Gastrocnemius medialis (tissue), 4 donors: ENCODE data around the gene KRTDAP.

Experiments used
- CTCF ChIP-seq, 5 experiments: fragments of 450-650 bp in 3 of 5; fragments of 200-600 bp in 2 of 5; sonication (generic) in 2 of 5; IDR thresholded peaks in 4 of 5; conservative IDR thresholded peaks in 1 of 5; 1 replicate in 4 of 5; 2 replicates in 1 of 5; pipeline ENCODE4 v1.5.1; 2016 to 2019; ENCODE audit warnings: antibody characterized with exemption in 5 of 5, mild to moderate bottlenecking in 3 of 5, moderate library complexity in 3 of 5
- POLR2A ChIP-seq, 2 donors: fragments of 450-650 bp; IDR thresholded peaks; one replicate each; pipeline ENCODE4 v1.6.1; 2017; ENCODE audit warnings: antibody characterized with exemption in 2 of 2, mild to moderate bottlenecking in 2 of 2, moderate library complexity in 2 of 2

- TF ChIP-seq CTCF (IDR thresholded peaks at IDR 0.05 in 4 of 5, conservative IDR thresholded peaks at IDR 0.05 in 1 of 5): peak in 4 of 5 experiments; percentile 15 to 37 (median 34)
- TF ChIP-seq POLR2A (IDR thresholded peaks at IDR 0.05): no peak
These were observed 21.6 kb downstream of the KRTDAP start for GRCh38 chr19:35468637-35469036.
